K562 (cell line): Measurements from ENCODE around the gene IRAK4. TPM values are rescaled to one million over a fixed set of nuclear protein-coding genes. Genes with fewer than 3 reads are reported as not detected.
A peak's percentile ranks its signal among the peaks of the same experiment; 100 is the strongest.

Experiments used
- ATAC-seq: fragments of 200-7000 bp; cut with Tn5 transposase; 3 replicates; pipeline ENCODE4 v1.9.1; 2020; ENCODE audit warnings: moderate library complexity
- BruUV-seq: library from RNA; stranded (reverse); fragments of 400-500 nt; replicated peaks from 2 replicates; lab custom pipeline; 2021; lab: Mats Ljungman, UMichigan
- CTCF ChIA-PET: fragments of 300-600 bp; formaldehyde crosslinking; extraction: SDS; loops from one replicate; lab custom pipeline; 2021; ENCODE audit warnings: low intra/inter-chr PET ratio; lab: Yijun Ruan, JAX
- POLR2A ChIA-PET: fragments of 300-600, 350-650 bp; sonication (Branson Sonifier 250); formaldehyde crosslinking; extraction: SDS; loops from one replicate; lab custom pipeline; 2021; ENCODE audit warnings: antibody characterized with exemption, inconsistent platforms; lab: Yijun Ruan, JAX
- DNase-seq, 4 experiments: peaks; one replicate each; pipeline versions ENCODE4 v3.0.0 to v3.0.0-alpha.2; 2011 to 2018; ENCODE audit warnings: low spot score in 3 of 4, mixed read lengths in 3 of 4; ENCODE audit errors: extremely low read depth in 1 of 4
- FAIRE-seq: peaks from 2 replicates; lab custom pipeline; 2011; peaks lifted over from hg19 to GRCh38; lab: Jason Lieb, UNC
- H2AFZ ChIP-seq: 2 replicates; pipeline ENCODE4 v1.6.0; 2011; ENCODE audit warnings: low read depth, low read length, control low read depth, inconsistent platforms
- H3K27ac ChIP-seq: fragments of 200-600 bp; 3 replicates; pipeline ENCODE4 v1.8.0; 2011; ENCODE audit warnings: low read depth, mild to moderate bottlenecking, control low read depth, inconsistent platforms, low read length, moderate library complexity, mixed read lengths; ENCODE audit errors: extremely low read depth
- H3K27me3 ChIP-seq, 2 experiments: fragments of 300-600 bp in 1 of 2; 2 replicates in 1 of 2; 3 replicates in 1 of 2; pipeline versions ENCODE4 v1.6.0 to v1.8.0; 2011; ENCODE audit warnings: inconsistent platforms in 2 of 2, low read length in 2 of 2, mild to moderate bottlenecking in 1 of 2, mixed read lengths in 1 of 2, moderate library complexity in 1 of 2; ENCODE audit not compliant: control insufficient read depth in 2 of 2, insufficient read depth in 2 of 2
- H3K36me3 ChIP-seq: fragments of 300-600 bp; 3 replicates; pipeline ENCODE4 v1.8.0; 2011; ENCODE audit warnings: mild to moderate bottlenecking, low read length, inconsistent platforms; ENCODE audit not compliant: control insufficient read depth, insufficient read depth
- H3K4me1 ChIP-seq, 2 experiments: fragments of 200-600 bp in 1 of 2; replicated peaks in 1 of 2; 2 replicates in 1 of 2; 3 replicates in 1 of 2; pipeline versions ENCODE4 v1.5.1 to v1.8.0; 2011; ENCODE audit warnings: inconsistent platforms in 2 of 2, low read length in 2 of 2, mild to moderate bottlenecking in 1 of 2, mixed read lengths in 1 of 2, moderate library complexity in 1 of 2; ENCODE audit not compliant: control insufficient read depth in 2 of 2, insufficient read depth in 2 of 2
- H3K4me2 ChIP-seq: 2 replicates; pipeline ENCODE4 v1.6.1; 2011; ENCODE audit warnings: low read length, control low read depth, inconsistent platforms, mixed read lengths; ENCODE audit not compliant: insufficient read depth
- H3K4me3 ChIP-seq: fragments of 200-600 bp; sonication (generic), shearing (Covaris generic); 2 replicates; pipeline ENCODE4 v1.5.1; 2016; ENCODE audit warnings: control low read depth, inconsistent platforms
- H3K79me2 ChIP-seq: fragments of 200-600 bp; 3 replicates; pipeline ENCODE4 v1.8.0; 2011; ENCODE audit warnings: low read length, inconsistent platforms; ENCODE audit not compliant: control insufficient read depth, insufficient read depth
- H3K9ac ChIP-seq, 2 experiments: 2 replicates each; pipeline versions ENCODE4 v1.6.0 to v1.6.1; 2011; ENCODE audit warnings: low read depth in 2 of 2, low read length in 2 of 2, control low read depth in 1 of 2, inconsistent platforms in 1 of 2, mild to moderate bottlenecking in 1 of 2, mixed read lengths in 1 of 2; ENCODE audit not compliant: insufficient read depth in 1 of 2
- H3K9me1 ChIP-seq: one replicate; pipeline ENCODE4 v1.6.0; 2011; ENCODE audit warnings: inconsistent platforms, mild to moderate bottlenecking, low read length, moderate library complexity; ENCODE audit not compliant: control insufficient read depth, insufficient read depth
- H3K9me3 ChIP-seq: replicated peaks from 2 replicates; pipeline ENCODE4 v1.5.1; 2011; ENCODE audit warnings: low read depth, low read length, inconsistent platforms; ENCODE audit not compliant: control insufficient read depth, insufficient read depth
- H4K20me1 ChIP-seq: replicated peaks from 2 replicates; pipeline ENCODE4 v1.6.1; 2011; ENCODE audit warnings: low read length, inconsistent platforms, mixed read lengths; ENCODE audit not compliant: control insufficient read depth, insufficient read depth
- CBX8 ChIP-seq: fragments of 200-600 bp; sonication (generic); IDR thresholded peaks from 2 replicates; pipeline ENCODE4 v1.6.1; 2012; ENCODE audit warnings: borderline replicate concordance, mixed run types, low read depth, mild to moderate bottlenecking, moderate library complexity, mixed read lengths, low read length, control low read depth, inconsistent platforms; ENCODE audit not compliant: poor library complexity, severe bottlenecking; ENCODE audit errors: extremely low read depth
- FOXK2 ChIP-seq, 2 experiments: fragments of 450-650 bp; IDR thresholded peaks in 1 of 2; conservative IDR thresholded peaks in 1 of 2; 2 replicates each; pipeline ENCODE4 v1.6.1; 2016; ENCODE audit warnings: low read depth in 2 of 2, mild to moderate bottlenecking in 1 of 2
- HOMEZ ChIP-seq: fragments of 250-450 bp; sonication (Bioruptor Pico); IDR thresholded peaks from 2 replicates; pipeline ENCODE4 v1.4.0; 2020; ENCODE audit warnings: mild to moderate bottlenecking, moderate library complexity
- ILF3 ChIP-seq: fragments of 450-650 bp; IDR thresholded peaks from 2 replicates; pipeline ENCODE4 v1.6.1; 2018; ENCODE audit warnings: antibody characterized with exemption, mild to moderate bottlenecking, moderate library complexity, borderline replicate concordance
- MAFK ChIP-seq: IDR thresholded peaks from 2 replicates; pipeline ENCODE4 v1.6.1; 2011; ENCODE audit warnings: low read length, improper control_type of control experiment
- MLLT1 ChIP-seq, 2 experiments: fragments of 450-650 bp; IDR thresholded peaks; 2 replicates each; pipeline ENCODE4 v1.6.1; 2016
- NFRKB ChIP-seq: fragments of 450-650 bp; IDR thresholded peaks from 2 replicates; pipeline ENCODE4 v1.6.1; 2016; ENCODE audit warnings: low read depth
- RAD21 ChIP-seq, 2 experiments: fragments of 250-450 bp in 1 of 2; fragments of 450-650 bp in 1 of 2; sonication (Bioruptor Pico) in 1 of 2; formaldehyde crosslinking in 1 of 2; IDR thresholded peaks in 1 of 2; conservative IDR thresholded peaks in 1 of 2; 2 replicates each; pipeline versions ENCODE4 v1.4.0 to v1.8.0; 2020 to 2022; ENCODE audit warnings: mild to moderate bottlenecking in 2 of 2, moderate library complexity in 1 of 2
- SETDB1 ChIP-seq: IDR thresholded peaks from one replicate; pipeline ENCODE4 v1.6.1; 2012; ENCODE audit warnings: low read length, control low read depth, inconsistent platforms
- SOX6 ChIP-seq: fragments of 450-650 bp; IDR thresholded peaks from 2 replicates; pipeline ENCODE4 v1.6.1; 2014; ENCODE audit warnings: mild to moderate bottlenecking
- TGIF2 ChIP-seq: sonication (generic); formaldehyde crosslinking; IDR thresholded peaks from 2 replicates; pipeline ENCODE4 v1.8.1; 2022; ENCODE audit warnings: mild to moderate bottlenecking, missing genetic modification reagents, moderate library complexity
- ZFPM2 ChIP-seq: fragments of 250-450 bp; sonication (Bioruptor Pico); IDR thresholded peaks from 2 replicates; pipeline ENCODE4 v1.5.1; 2022; ENCODE audit warnings: mild to moderate bottlenecking
- ZNF232 ChIP-seq: sonication (generic); formaldehyde crosslinking; IDR thresholded peaks from 2 replicates; pipeline ENCODE4 v1.8.0; 2022; ENCODE audit warnings: mild to moderate bottlenecking, missing genetic modification reagents
- ZNF395 ChIP-seq: fragments of 200-800 bp; sonication (Bioruptor generic); IDR thresholded peaks from 2 replicates; pipeline ENCODE4 v1.6.1; 2017; ENCODE audit warnings: missing genetic modification characterization, missing compliant biosample characterization
- WGBS: fragments of 100-300 bp; shearing (Covaris generic); methylation state at CpG from one replicate; pipeline ENCODE4 v1.1.6; 2016; ENCODE audit warnings: low coverage, mixed read lengths; ENCODE audit not compliant: insufficient coverage; ENCODE audit errors: missing lambda C conversion rate; 5-methylcytosine and 5-hydroxymethylcytosine counted together
- in situ Hi-C: fragments of 300-500 bp; cut with MboI; formaldehyde crosslinking; loops from 4 replicates; pipeline ENCODE4 v1.15.0; 2018; ENCODE audit warnings: inconsistent platforms, mixed read lengths
- intact Hi-C: fragments of 100-400 bp; cut with micrococcal nuclease; formaldehyde crosslinking; loops from 2 replicates; pipeline ENCODE4 v1.14.2; 2022
- polyA plus RNA-seq, 8 experiments: library from polyadenylated mRNA; depleted of rRNA in 4 of 8; stranded (reverse) in 5 of 8; unstranded in 3 of 8; fragments of >200 nt; fragmentation: Nextera tagmentation in 2 of 8; fragmentation: Illumina TruSeq in 1 of 8; extraction: Ambion mirVana in 2 of 8; extraction: Trizol in 1 of 8; gene quantifications; 2 replicates each; pipeline versions ENCODE4 v1.2.1 to v1.2.3, GENCODE V29; 2011 to 2014; ENCODE audit warnings: inconsistent platforms in 1 of 8, missing spikeins in 1 of 8
- total RNA-seq, 7 experiments: library from RNA; depleted of rRNA in 6 of 7; stranded (reverse); fragments of >200 nt in 6 of 7; fragmentation: Illumina TruSeq in 2 of 7; extraction: Trizol in 2 of 7; gene quantifications; 2 replicates each; pipeline versions ENCODE4 v1.2.1 to v1.2.3, GENCODE V29; 2011 to 2021; ENCODE audit warnings: low replicate concordance in 1 of 7

The IRAK4 gene
- total and polyA plus RNA-seq, 9 of the 15 experiments (the other 6 are each of a cell fraction or from before 2014, with no cell fraction given), result 10.8 to 34.5 (median 16.0) TPM

- TF ChIP-seq FOXK2 (conservative IDR thresholded peaks at IDR 0.05 in 1 of 2, IDR thresholded peaks at IDR 0.05 in 1 of 2; ENCODE audit: low read depth in 2 of 2) (peak in 1 of 2 experiments; percentile 70; a peak in 2 of 4 replicates), SETDB1 (no peak)
Observed at GRCh38 chr12:43805860-43806736, 47.3 kb downstream of the IRAK4 start, which contains the start of gene TWF1 (continued).

GRCh38 chr12:43806737-43807072 lies 48.0 kb downstream of the IRAK4 start:
- DNase-seq (no peak), FAIRE-seq (peak; percentile 69)
- Histone ChIP-seq H4K20me1 (no peaks in the 10 kb centered on the region), H3K27me3 (no peaks in the 10 kb centered on the region; a peak in 1 of 5 replicates), H3K4me2 (peak overlapping the region; percentile 90), H3K9ac (peak overlapping the region in 1 of 2 experiments; percentile 89; a peak in 3 of 4 replicates), H2AFZ (peak overlapping the region; percentile 95), H3K9me3 (no peaks in the 10 kb centered on the region), H3K27ac (peak overlapping the region; percentile 92), H3K36me3 (peaks cover 26% of the 10 kb centered on the region)
- POLR2A ChIA-PET, result interaction anchor here (1.4 to 2.6 kb wide), 4 partner anchors 9 to 17 kb away, joined by 4 to 12 read pairs (median 6); no protein-coding TSS in a partner anchor
- in situ Hi-C loops, result no loop called here
- no peak for TF ChIP-seq ILF3
- peak; percentile 4; the same call in 1 of the 2 replicates for TF ChIP-seq NFRKB
- no peak for TF ChIP-seq SOX6
- TF ChIP-seq CBX8, result no peak
- TF ChIP-seq MAFK, result no peak
- no peak for TF ChIP-seq ZNF232 (CRISPR knock-in tag)
- TF ChIP-seq ZFPM2 (CRISPR knock-in tag), result no peak
- no peak for TF ChIP-seq TGIF2 (CRISPR knock-in tag)
- TF ChIP-seq RAD21 (CRISPR knock-in tag; conservative IDR thresholded peaks at IDR 0.05 in 1 of 2, IDR thresholded peaks at IDR 0.05 in 1 of 2), result no peak
- TF ChIP-seq ZNF395, result 0 out of 2 replicates have a peak, but pooled peaks have one; percentile 5
- TF ChIP-seq HOMEZ (CRISPR knock-in tag), result no peak
- TF ChIP-seq MLLT1 (IDR thresholded peaks at IDR 0.05), result 0 out of 4 replicates have a peak, but pooled peaks of 1 of the 2 experiments have one; percentile 11
- TF ChIP-seq, all 486 proteins: peak for 3
- Histone ChIP-seq H3K79me2 (peaks cover 40% of the 10 kb centered on the region), H3K4me3 (peak overlapping the region; percentile 92), H3K4me1 (peaks cover 0 to 2% of the 10 kb centered on the region in 2 experiments; a peak in 1 of 5 replicates), H3K9me1 (no peaks in the 10 kb centered on the region)
- no peak for ATAC-seq
- CTCF ChIA-PET, result no interaction called here
- TSS peak; percentile 81 for BruUV-seq
- WGBS, result 0% methylated on average over 3 of the region's 3 CpGs
- intact Hi-C loops, result loop anchor here (5.0 kb wide), 1 partner anchor 49 kb away; the partner anchor contains the start of genes IRAK4 and PUS7L
